K562 (cell line): ENCODE measurements around the gene C2CD2L. TPM values are rescaled to one million over a fixed set of nuclear protein-coding genes. Genes with fewer than 3 reads are reported as not detected.

Experiments
- ARID1B ChIP-seq: fragments of 450-650 bp; IDR thresholded peaks from 2 replicates; pipeline ENCODE4 v1.6.1; 2016; ENCODE audit warnings: antibody characterized with exemption, mild to moderate bottlenecking, inconsistent platforms
- DIDO1 ChIP-seq: fragments of 450-650 bp; IDR thresholded peaks from 2 replicates; pipeline ENCODE4 v1.6.1; 2016; ENCODE audit warnings: low read depth, missing biosample characterization, missing genetic modification characterization
- FOXJ2 ChIP-seq: fragments of 200-800 bp; sonication (Bioruptor generic); IDR thresholded peaks from 2 replicates; pipeline ENCODE4 v1.6.1; 2016; ENCODE audit warnings: missing genetic modification characterization, missing compliant biosample characterization
- FOXK2 ChIP-seq, 2 experiments: fragments of 450-650 bp; IDR thresholded peaks in 1 of 2; conservative IDR thresholded peaks in 1 of 2; 2 replicates each; pipeline ENCODE4 v1.6.1; 2016; ENCODE audit warnings: low read depth in 2 of 2, mild to moderate bottlenecking in 1 of 2
- KAT7 ChIP-seq: sonication (generic); formaldehyde crosslinking; IDR thresholded peaks from 2 replicates; pipeline ENCODE4 v1.8.0; 2022; ENCODE audit warnings: missing genetic modification reagents, mild to moderate bottlenecking, borderline replicate concordance
- MTA1 ChIP-seq: fragments of 450-650 bp; IDR thresholded peaks from 2 replicates; pipeline ENCODE4 v1.6.1; 2017; ENCODE audit warnings: borderline replicate concordance
- MXI1 ChIP-seq: IDR thresholded peaks from 2 replicates; pipeline ENCODE4 v1.6.1; 2011; ENCODE audit warnings: low read depth, mild to moderate bottlenecking, improper control_type of control experiment, low read length
- OTX1 ChIP-seq: fragments of 450-650 bp; formaldehyde crosslinking; IDR thresholded peaks from 2 replicates; pipeline ENCODE4 v1.4.0; 2022; ENCODE audit warnings: mild to moderate bottlenecking
- PHF20 ChIP-seq: fragments of 450-650 bp; IDR thresholded peaks from 2 replicates; pipeline ENCODE4 v1.6.1; 2018; ENCODE audit not compliant: partially characterized antibody
- SMARCB1 ChIP-seq: IDR thresholded peaks from 2 replicates; pipeline ENCODE4 v1.6.1; 2011; ENCODE audit warnings: improper control_type of control experiment, low read depth; ENCODE audit not compliant: insufficient read length
- TARDBP ChIP-seq: fragments of 450-650 bp; IDR thresholded peaks from 2 replicates; pipeline ENCODE4 v1.6.1; 2016
- THRAP3 ChIP-seq: fragments of 450-650 bp; IDR thresholded peaks from 2 replicates; pipeline ENCODE4 v1.6.1; 2016; ENCODE audit warnings: mild to moderate bottlenecking, inconsistent platforms, borderline replicate concordance
- ZFP1 ChIP-seq: fragments of 450-650 bp; formaldehyde crosslinking; IDR thresholded peaks from 2 replicates; pipeline ENCODE4 v1.4.0; 2020; ENCODE audit warnings: mild to moderate bottlenecking, mixed read lengths
- ZKSCAN8 ChIP-seq: fragments of 200-800 bp; sonication (Bioruptor generic); IDR thresholded peaks from 2 replicates; pipeline ENCODE4 v1.6.1; 2016; ENCODE audit warnings: missing genetic modification characterization, missing compliant biosample characterization
- ZNF274 ChIP-seq: IDR thresholded peaks from 2 replicates; pipeline ENCODE4 v1.6.1; 2011; ENCODE audit warnings: low read depth, mild to moderate bottlenecking, low read length, moderate library complexity, borderline replicate concordance
- ZNF316 ChIP-seq: fragments of 450-650 bp; IDR thresholded peaks from 2 replicates; pipeline ENCODE4 v1.6.1; 2016
- polyA plus RNA-seq, 8 experiments: library from polyadenylated mRNA; depleted of rRNA in 4 of 8; stranded (reverse) in 5 of 8; unstranded in 3 of 8; fragments of >200 nt; fragmentation: Nextera tagmentation in 2 of 8; fragmentation: Illumina TruSeq in 1 of 8; extraction: Ambion mirVana in 2 of 8; extraction: Trizol in 1 of 8; gene quantifications; 2 replicates each; pipeline versions ENCODE4 v1.2.1 to v1.2.3, GENCODE V29; 2011 to 2014; ENCODE audit warnings: inconsistent platforms in 1 of 8, missing spikeins in 1 of 8
- total RNA-seq, 7 experiments: library from RNA; depleted of rRNA in 6 of 7; stranded (reverse); fragments of >200 nt in 6 of 7; fragmentation: Illumina TruSeq in 2 of 7; extraction: Trizol in 2 of 7; gene quantifications; 2 replicates each; pipeline versions ENCODE4 v1.2.1 to v1.2.3, GENCODE V29; 2011 to 2021; ENCODE audit warnings: low replicate concordance in 1 of 7
- TF ChIP-seq, protein P1 (sequence below): fragments of 450-650 bp; IDR thresholded peaks from 2 replicates; pipeline ENCODE4 v1.6.1; 2016; ENCODE audit warnings: mild to moderate bottlenecking
- TF ChIP-seq, protein P2 (sequence below): sonication (generic); formaldehyde crosslinking; IDR thresholded peaks from 2 replicates; pipeline ENCODE4 v1.8.1; 2022; ENCODE audit warnings: missing genetic modification reagents
- TF ChIP-seq, protein P3 (sequence below): fragments of 250-450 bp; sonication (Bioruptor Pico); IDR thresholded peaks from 2 replicates; pipeline ENCODE4 v1.4.0; 2020; ENCODE audit warnings: borderline replicate concordance
- TF ChIP-seq, protein P4 (sequence below): fragments of 250-450 bp; sonication (Bioruptor Pico); IDR thresholded peaks from 2 replicates; pipeline ENCODE4 v1.8.0; 2022; ENCODE audit warnings: moderate library complexity, mild to moderate bottlenecking, inconsistent platforms

Gene C2CD2L
- total and polyA plus RNA-seq, 9 of the 15 experiments (the other 6 are each of a cell fraction or from before 2014, with no cell fraction given) = 0.66 to 41.2 (median 14.8) TPM

DNA sequence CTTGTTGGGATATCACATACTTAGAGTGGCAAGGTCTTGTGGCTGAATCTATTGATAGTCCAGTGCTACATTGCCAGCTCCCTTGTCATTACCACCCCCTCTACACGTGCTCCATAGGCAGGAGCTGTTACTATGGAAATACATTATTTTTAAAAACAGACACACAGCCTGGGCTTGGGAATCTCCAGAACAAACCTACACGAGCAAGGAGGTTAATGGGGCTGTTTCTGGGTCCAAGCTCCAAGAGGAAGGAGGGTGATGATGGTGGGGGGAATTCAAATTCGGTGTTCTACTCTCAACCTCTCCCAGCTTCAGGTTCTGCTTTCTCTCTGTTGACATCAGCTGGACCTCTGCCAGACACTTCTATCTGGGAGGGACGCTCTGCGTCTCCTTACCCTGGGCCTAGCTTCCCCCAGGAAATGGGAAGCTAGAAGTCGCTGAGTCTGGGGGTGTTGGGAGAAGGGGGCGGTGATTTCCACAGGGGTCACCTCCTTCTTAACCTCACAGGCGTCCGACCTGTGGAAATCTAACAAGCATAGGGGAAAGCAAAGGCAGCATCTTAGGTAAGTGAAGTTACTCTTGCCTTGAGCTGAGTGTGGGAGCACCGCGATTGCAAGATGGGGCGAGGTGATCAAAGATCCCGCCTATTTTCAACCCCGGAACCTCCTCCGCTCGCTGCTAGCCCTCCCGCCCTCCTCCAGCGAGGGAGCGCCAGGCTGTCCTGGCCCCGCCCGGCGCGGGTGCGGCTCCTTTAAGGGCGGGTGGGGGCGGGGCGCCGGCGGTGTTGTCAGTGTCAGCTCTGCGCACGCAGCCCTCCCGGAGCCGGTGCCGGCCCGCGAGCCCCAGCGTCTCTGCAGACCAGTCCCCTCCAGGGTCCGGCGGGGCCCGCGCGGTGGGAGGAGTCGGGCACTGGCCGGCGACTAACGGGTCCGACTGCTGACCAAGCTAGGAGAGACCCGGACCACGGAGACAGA lies at the start of gene C2CD2L (continued):
- TF ChIP-seq, protein P1, sequence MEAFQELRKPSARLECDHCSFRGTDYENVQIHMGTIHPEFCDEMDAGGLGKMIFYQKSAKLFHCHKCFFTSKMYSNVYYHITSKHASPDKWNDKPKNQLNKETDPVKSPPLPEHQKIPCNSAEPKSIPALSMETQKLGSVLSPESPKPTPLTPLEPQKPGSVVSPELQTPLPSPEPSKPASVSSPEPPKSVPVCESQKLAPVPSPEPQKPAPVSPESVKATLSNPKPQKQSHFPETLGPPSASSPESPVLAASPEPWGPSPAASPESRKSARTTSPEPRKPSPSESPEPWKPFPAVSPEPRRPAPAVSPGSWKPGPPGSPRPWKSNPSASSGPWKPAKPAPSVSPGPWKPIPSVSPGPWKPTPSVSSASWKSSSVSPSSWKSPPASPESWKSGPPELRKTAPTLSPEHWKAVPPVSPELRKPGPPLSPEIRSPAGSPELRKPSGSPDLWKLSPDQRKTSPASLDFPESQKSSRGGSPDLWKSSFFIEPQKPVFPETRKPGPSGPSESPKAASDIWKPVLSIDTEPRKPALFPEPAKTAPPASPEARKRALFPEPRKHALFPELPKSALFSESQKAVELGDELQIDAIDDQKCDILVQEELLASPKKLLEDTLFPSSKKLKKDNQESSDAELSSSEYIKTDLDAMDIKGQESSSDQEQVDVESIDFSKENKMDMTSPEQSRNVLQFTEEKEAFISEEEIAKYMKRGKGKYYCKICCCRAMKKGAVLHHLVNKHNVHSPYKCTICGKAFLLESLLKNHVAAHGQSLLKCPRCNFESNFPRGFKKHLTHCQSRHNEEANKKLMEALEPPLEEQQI = no peak
- TF ChIP-seq MXI1 = no peak; the same call in 1 of the 2 replicates
- TF ChIP-seq TARDBP = no peak
- no peak for TF ChIP-seq ZKSCAN8 (CRISPR knock-in tag)
- peak; percentile 89 for TF ChIP-seq FOXJ2 (tag)
- TF ChIP-seq, protein P2, sequence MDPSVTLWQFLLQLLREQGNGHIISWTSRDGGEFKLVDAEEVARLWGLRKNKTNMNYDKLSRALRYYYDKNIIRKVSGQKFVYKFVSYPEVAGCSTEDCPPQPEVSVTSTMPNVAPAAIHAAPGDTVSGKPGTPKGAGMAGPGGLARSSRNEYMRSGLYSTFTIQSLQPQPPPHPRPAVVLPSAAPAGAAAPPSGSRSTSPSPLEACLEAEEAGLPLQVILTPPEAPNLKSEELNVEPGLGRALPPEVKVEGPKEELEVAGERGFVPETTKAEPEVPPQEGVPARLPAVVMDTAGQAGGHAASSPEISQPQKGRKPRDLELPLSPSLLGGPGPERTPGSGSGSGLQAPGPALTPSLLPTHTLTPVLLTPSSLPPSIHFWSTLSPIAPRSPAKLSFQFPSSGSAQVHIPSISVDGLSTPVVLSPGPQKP (CRISPR knock-in tag) = no peak
- peak; percentile 68 to 76; a peak in 3 of 4 replicates for TF ChIP-seq FOXK2 (conservative IDR thresholded peaks at IDR 0.05 in 1 of 2, IDR thresholded peaks at IDR 0.05 in 1 of 2; ENCODE audit: low read depth in 2 of 2)
- 0 out of 2 replicates have a peak, but pooled peaks have one; percentile 33 for TF ChIP-seq OTX1 (CRISPR knock-in tag)
- TF ChIP-seq, protein P3, sequence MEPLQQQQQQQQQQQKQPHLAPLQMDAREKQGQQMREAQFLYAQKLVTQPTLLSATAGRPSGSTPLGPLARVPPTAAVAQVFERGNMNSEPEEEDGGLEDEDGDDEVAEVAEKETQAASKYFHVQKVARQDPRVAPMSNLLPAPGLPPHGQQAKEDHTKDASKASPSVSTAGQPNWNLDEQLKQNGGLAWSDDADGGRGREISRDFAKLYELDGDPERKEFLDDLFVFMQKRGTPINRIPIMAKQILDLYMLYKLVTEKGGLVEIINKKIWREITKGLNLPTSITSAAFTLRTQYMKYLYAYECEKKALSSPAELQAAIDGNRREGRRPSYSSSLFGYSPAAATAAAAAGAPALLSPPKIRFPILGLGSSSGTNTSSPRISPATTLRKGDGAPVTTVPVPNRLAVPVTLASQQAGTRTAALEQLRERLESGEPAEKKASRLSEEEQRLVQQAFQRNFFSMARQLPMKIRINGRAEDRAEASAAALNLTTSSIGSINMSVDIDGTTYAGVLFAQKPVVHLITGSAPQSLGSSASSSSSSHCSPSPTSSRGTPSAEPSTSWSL (CRISPR knock-in tag) = no peak
- TF ChIP-seq PHF20 = peak; percentile 73
- TF ChIP-seq SMARCB1 = no peak
- TF ChIP-seq THRAP3 = no peak
- TF ChIP-seq KAT7 (CRISPR knock-in tag) = 0 out of 2 replicates have a peak, but pooled peaks have one; percentile 63
- TF ChIP-seq DIDO1 (tag) = no peak
- TF ChIP-seq ZFP1 (CRISPR knock-in tag) = no peak
- TF ChIP-seq ZNF274 = no peak
- TF ChIP-seq, protein P4, sequence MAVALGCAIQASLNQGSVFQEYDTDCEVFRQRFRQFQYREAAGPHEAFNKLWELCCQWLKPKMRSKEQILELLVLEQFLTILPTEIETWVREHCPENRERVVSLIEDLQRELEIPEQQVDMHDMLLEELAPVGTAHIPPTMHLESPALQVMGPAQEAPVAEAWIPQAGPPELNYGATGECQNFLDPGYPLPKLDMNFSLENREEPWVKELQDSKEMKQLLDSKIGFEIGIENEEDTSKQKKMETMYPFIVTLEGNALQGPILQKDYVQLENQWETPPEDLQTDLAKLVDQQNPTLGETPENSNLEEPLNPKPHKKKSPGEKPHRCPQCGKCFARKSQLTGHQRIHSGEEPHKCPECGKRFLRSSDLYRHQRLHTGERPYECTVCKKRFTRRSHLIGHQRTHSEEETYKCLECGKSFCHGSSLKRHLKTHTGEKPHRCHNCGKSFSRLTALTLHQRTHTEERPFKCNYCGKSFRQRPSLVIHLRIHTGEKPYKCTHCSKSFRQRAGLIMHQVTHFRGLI (CRISPR knock-in tag) = no peak
- peak; percentile 74 for TF ChIP-seq ARID1B
- peak; percentile 25; the same call in 1 of the 2 replicates for TF ChIP-seq MTA1
- no peak for TF ChIP-seq ZNF316
